Chondrocyte (in vitro differentiated cells): Measurements from ENCODE around the gene TMEM266. TPM values are rescaled to one million over a fixed set of nuclear protein-coding genes. Genes with fewer than 3 reads are reported as not detected.

Experiments
- DNase-seq: peaks from one replicate; pipeline ENCODE4 v3.0.0; 2021; ENCODE audit warnings: mixed read lengths, low spot score
- H3K27ac Mint-ChIP-seq: one replicate; pipeline ENCODE4 v1.8.0; 2021; ENCODE audit warnings: mild to moderate bottlenecking, moderate library complexity, mixed read lengths; ENCODE audit not compliant: unreplicated experiment
- H3K27me3 Mint-ChIP-seq: 2 replicates; pipeline ENCODE4 v1.8.0; 2021; ENCODE audit warnings: low read depth, mixed read lengths
- H3K36me3 Mint-ChIP-seq: 2 replicates; pipeline ENCODE4 v1.8.0; 2021; ENCODE audit warnings: low read depth, mixed read lengths
- H3K4me1 Mint-ChIP-seq: 2 replicates; pipeline ENCODE4 v1.8.0; 2021; ENCODE audit warnings: low read depth, mild to moderate bottlenecking, mixed read lengths
- H3K4me3 Mint-ChIP-seq: one replicate; pipeline ENCODE4 v1.8.0; 2021; ENCODE audit warnings: mild to moderate bottlenecking, moderate library complexity, mixed read lengths; ENCODE audit not compliant: unreplicated experiment
- H3K9me3 Mint-ChIP-seq: 2 replicates; pipeline ENCODE4 v1.8.0; 2021; ENCODE audit warnings: low read depth, mixed read lengths
- total RNA-seq: library from RNA; stranded (reverse); gene quantifications from 3 replicates; pipeline ENCODE4 v1.2.1, GENCODE V29; 2021
- TF ChIP-seq, protein P1 (sequence below): fragments of 200-600 bp; sonication (generic); IDR thresholded peaks from 2 replicates; pipeline ENCODE4 v1.5.0; 2021; ENCODE audit warnings: antibody characterized with exemption, mild to moderate bottlenecking, moderate library complexity

Gene TMEM266
- total RNA-seq, 1 donor from 2014 or later: 0.20 TPM

DNA sequence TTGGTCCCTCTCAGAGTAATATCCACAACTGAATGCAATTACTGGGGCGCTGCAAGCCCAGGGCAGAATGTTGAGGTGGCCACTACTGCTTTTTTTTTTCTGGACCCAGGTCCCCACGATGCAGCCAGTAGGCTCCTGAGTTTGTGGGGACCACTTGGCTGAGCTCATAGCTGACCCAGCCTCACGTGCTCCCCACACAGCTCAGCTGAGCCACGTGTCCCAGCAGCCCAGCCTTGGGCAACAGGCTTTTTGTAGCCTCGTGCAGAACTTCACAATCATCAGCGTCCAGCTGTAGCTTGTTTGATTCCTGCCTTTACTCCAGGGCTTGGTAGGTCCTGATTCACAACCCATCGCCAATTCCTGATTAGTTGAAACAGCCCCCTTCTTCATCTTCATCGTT lies 134.1 kb downstream of the TMEM266 start:
- peaks cover 11% of the 10 kb centered on the region for H3K27me3 Mint-ChIP-seq
- peaks cover 36% of the 10 kb centered on the region for H3K4me1 Mint-ChIP-seq
- TF ChIP-seq, protein P1, sequence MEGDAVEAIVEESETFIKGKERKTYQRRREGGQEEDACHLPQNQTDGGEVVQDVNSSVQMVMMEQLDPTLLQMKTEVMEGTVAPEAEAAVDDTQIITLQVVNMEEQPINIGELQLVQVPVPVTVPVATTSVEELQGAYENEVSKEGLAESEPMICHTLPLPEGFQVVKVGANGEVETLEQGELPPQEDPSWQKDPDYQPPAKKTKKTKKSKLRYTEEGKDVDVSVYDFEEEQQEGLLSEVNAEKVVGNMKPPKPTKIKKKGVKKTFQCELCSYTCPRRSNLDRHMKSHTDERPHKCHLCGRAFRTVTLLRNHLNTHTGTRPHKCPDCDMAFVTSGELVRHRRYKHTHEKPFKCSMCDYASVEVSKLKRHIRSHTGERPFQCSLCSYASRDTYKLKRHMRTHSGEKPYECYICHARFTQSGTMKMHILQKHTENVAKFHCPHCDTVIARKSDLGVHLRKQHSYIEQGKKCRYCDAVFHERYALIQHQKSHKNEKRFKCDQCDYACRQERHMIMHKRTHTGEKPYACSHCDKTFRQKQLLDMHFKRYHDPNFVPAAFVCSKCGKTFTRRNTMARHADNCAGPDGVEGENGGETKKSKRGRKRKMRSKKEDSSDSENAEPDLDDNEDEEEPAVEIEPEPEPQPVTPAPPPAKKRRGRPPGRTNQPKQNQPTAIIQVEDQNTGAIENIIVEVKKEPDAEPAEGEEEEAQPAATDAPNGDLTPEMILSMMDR: no peak
- DNase-seq: no peak
- no peaks in the 10 kb centered on the region for H3K36me3 Mint-ChIP-seq
- no peaks in the 10 kb centered on the region for H3K9me3 Mint-ChIP-seq
- no peak overlapping the region for H3K27ac Mint-ChIP-seq
- H3K4me3 Mint-ChIP-seq: no peak overlapping the region

- Mint-ChIP-seq H3K4me1 (peaks cover 50% of the 10 kb centered on the region), H3K36me3 (no peaks in the 10 kb centered on the region), H3K9me3 (no peaks in the 10 kb centered on the region), H3K4me3 (no peak overlapping the region), H3K27me3 (no peaks in the 10 kb centered on the region), H3K27ac (no peak overlapping the region)
- TF ChIP-seq, protein P1: no peak
- peak; percentile 43 for DNase-seq
Measured at GRCh38 chr15:76195506-76196268, 135.9 kb downstream of the TMEM266 start.

- H3K4me1 Mint-ChIP-seq: peaks cover 46% of the 10 kb centered on the region
- peak overlapping the region; percentile 77 for H3K27ac Mint-ChIP-seq
- TF ChIP-seq, protein P1: no peak
- H3K27me3 Mint-ChIP-seq: no peaks in the 10 kb centered on the region
- no peak overlapping the region for H3K4me3 Mint-ChIP-seq
- peak; percentile 70 for DNase-seq
- no peaks in the 10 kb centered on the region for H3K36me3 Mint-ChIP-seq
- H3K9me3 Mint-ChIP-seq: no peaks in the 10 kb centered on the region
Measured at GRCh38 chr15:76196269-76197231, 136.8 kb downstream of the TMEM266 start.

DNA sequence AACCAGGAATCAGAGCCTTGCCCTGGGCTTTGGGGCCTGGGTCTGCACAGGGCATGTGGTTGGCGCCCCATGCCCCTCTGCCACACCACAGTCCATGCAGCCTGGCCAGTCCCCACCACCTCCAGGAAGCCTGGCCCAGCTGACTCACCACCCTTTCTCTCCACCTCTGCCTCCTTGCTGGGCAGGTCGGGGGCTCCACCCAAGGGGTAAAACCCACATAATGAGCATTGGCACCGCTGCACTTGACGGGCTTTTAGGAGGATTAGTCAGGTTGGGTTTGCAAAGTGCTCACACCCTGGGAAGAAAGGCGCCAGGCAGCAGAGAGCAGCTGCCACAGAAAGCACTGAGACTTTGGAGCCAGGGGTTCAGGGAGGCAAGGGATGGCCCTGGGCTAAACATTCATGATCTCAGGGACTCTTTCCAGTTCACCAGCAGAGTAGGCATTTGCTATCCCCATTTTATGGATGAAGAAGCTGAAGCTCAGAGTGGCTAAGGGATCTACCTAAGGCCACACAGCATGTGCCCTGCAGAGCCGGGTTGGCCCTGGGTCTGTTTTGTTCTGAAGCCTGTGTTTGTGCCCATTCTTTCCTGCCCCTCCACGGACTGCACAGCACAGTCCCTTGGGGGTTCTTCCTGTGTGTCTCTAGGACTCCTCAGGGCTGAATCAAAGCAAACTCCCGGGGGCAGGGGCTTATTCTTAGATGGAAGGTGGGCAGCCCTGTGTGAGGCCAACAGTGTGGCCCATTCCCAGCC lies 138.1 kb downstream of the TMEM266 start:
- peaks cover 46% of the 10 kb centered on the region for H3K4me1 Mint-ChIP-seq

More for the DNA sequence above, 138.1 kb downstream of the TMEM266 start:
- H3K27ac Mint-ChIP-seq: no peak overlapping the region
- TF ChIP-seq, protein P1: no peak
- no peaks in the 10 kb centered on the region for H3K9me3 Mint-ChIP-seq
- no peaks in the 10 kb centered on the region for H3K36me3 Mint-ChIP-seq
- no peaks in the 10 kb centered on the region for H3K27me3 Mint-ChIP-seq
- no peak for DNase-seq
- no peak overlapping the region for H3K4me3 Mint-ChIP-seq
